ENCODE results near the gene IFTAP.

- TF ChIP-seq CTCF (IDR thresholded peaks at IDR 0.05): no peak
- TF ChIP-seq EP300 (IDR thresholded peaks at IDR 0.05): no peak
- TF ChIP-seq POLR2AphosphoS5 (IDR thresholded peaks at IDR 0.05): no peak
- TF ChIP-seq POLR2A (IDR thresholded peaks at IDR 0.05): no peak
Measured at GRCh38 chr11:36628141-36628540, 33.8 kb downstream of the IFTAP start.
